CD4-positive, alpha-beta T cell (primary cell): ENCODE measurements around the gene DSE. TPM values are rescaled to one million over a fixed set of nuclear protein-coding genes. Genes with fewer than 3 reads are reported as not detected.

ENCODE experiments used
- ATAC-seq: fragments of 200-7000 bp; cut with Tn5 transposase; one replicate; pipeline ENCODE4 v1.10.0; 2022; ENCODE audit warnings: mild to moderate bottlenecking; ENCODE audit not compliant: poor library complexity
- CTCF ChIA-PET: fragments of 350-600 bp; sonication (Branson Sonifier 250); formaldehyde crosslinking; loops from one replicate; lab custom pipeline; 2021; ENCODE audit warnings: antibody characterized with exemption, inconsistent platforms; lab: Charles Lee
- POLR2A ChIA-PET: fragments of 350-600 bp; sonication (Branson Sonifier 250); formaldehyde crosslinking; loops from one replicate; lab custom pipeline; 2021; ENCODE audit warnings: antibody characterized with exemption, inconsistent platforms; lab: Charles Lee
- DNase-seq, 14 experiments: peaks; one replicate each; pipeline ENCODE4 v3.0.0-alpha.2; 2013 to 2020; ENCODE audit warnings: mixed read lengths in 2 of 14
- H3K27ac ChIP-seq, 2 donors: one replicate each; pipeline versions ENCODE4 v1.5.1 to v1.7.0; 2013; ENCODE audit warnings: low read length in 2 of 2, low read depth in 1 of 2, mild to moderate bottlenecking in 1 of 2
- H3K27me3 ChIP-seq, 2 experiments: 1 replicate in 1 of 2; 2 replicates in 1 of 2; pipeline versions ENCODE4 v1.6.1 to v1.7.0; 2013; ENCODE audit warnings: low read length in 2 of 2, control low read depth in 1 of 2, mild to moderate bottlenecking in 1 of 2, moderate library complexity in 1 of 2; ENCODE audit not compliant: insufficient read depth in 2 of 2, control insufficient read depth in 1 of 2
- H3K36me3 ChIP-seq: one replicate; pipeline ENCODE4 v1.6.1; 2013; ENCODE audit warnings: low read length, control low read depth; ENCODE audit not compliant: insufficient read depth
- H3K4me1 ChIP-seq: one replicate; pipeline ENCODE4 v1.6.1; 2013; ENCODE audit warnings: low read length, control low read depth; ENCODE audit not compliant: insufficient read depth
- H3K4me3 ChIP-seq: one replicate; pipeline ENCODE4 v1.5.1; 2013; ENCODE audit warnings: mild to moderate bottlenecking, low read length, moderate library complexity
- H3K9me3 ChIP-seq, 2 experiments: 1 replicate in 1 of 2; 2 replicates in 1 of 2; pipeline versions ENCODE4 v1.6.1 to v1.7.0; 2013; ENCODE audit warnings: low read length in 2 of 2, mild to moderate bottlenecking in 2 of 2, control low read depth in 1 of 2, moderate library complexity in 1 of 2; ENCODE audit not compliant: control insufficient read depth in 1 of 2, insufficient read depth in 1 of 2
- H3K27ac Mint-ChIP-seq: one replicate; pipeline ENCODE4 v1.8.0; 2020; ENCODE audit warnings: mixed read lengths
- H3K27me3 Mint-ChIP-seq: one replicate; pipeline ENCODE4 v1.8.0; 2021; ENCODE audit warnings: mixed read lengths
- H3K36me3 Mint-ChIP-seq: one replicate; pipeline ENCODE4 v1.8.0; 2021; ENCODE audit warnings: low read depth, mixed read lengths
- H3K4me1 Mint-ChIP-seq: one replicate; pipeline ENCODE4 v1.8.0; 2021; ENCODE audit warnings: low read depth, mixed read lengths
- H3K4me3 Mint-ChIP-seq: one replicate; pipeline ENCODE4 v1.8.0; 2020; ENCODE audit warnings: mild to moderate bottlenecking, mixed read lengths
- H3K9me3 Mint-ChIP-seq: one replicate; pipeline ENCODE4 v1.8.0; 2020; ENCODE audit warnings: mixed read lengths
- intact Hi-C, 2 experiments: fragments of 100-400 bp; cut with DNase I in 1 of 2; cut with micrococcal nuclease in 1 of 2; formaldehyde crosslinking; loops; one replicate each; pipeline versions ENCODE4 v1.15.1 to v1.9.0; 2023 to 2025; cut with DNase I, micrococcal nuclease
- total RNA-seq, 174 experiments: library from RNA in 2 of 174; stranded (reverse) in 2 of 174; gene quantifications; one replicate each; pipeline ENCODE4 v1.2.3 and lab custom pipeline; 2021 to 2026
- TF ChIP-seq, protein P1 (sequence below): fragments of 200-600 bp; IDR thresholded peaks from one replicate; pipeline ENCODE4 v1.8.0; 2022; ENCODE audit warnings: antibody characterized with exemption, mild to moderate bottlenecking

Gene DSE
- total RNA-seq, 2 experiments from 2014 or later = 7.5 to 8.0 TPM

DNA sequence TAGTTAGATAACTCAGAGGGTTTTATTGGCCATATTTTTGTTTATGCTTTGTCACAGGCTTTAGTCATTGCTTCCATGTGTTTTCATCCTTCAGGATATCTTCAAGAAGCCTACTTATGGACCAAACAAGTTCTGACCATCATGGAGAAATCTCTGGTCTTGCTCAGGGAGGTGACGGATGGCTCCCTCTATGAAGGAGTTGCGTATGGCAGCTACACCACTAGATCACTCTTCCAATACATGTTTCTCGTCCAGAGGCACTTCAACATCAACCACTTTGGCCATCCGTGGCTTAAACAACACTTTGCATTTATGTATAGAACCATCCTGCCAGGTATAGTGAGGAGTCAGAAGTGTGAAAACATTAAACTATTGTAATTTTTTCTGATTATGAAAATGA, 60.1 kb downstream of the DSE start:
- CTCF ChIA-PET = interaction anchor here (1.0 kb wide), 1 partner anchor 12 kb away, joined by 3 read pairs; no protein-coding TSS in a partner anchor
- H3K27ac Mint-ChIP-seq = no peak overlapping the region

DNA sequence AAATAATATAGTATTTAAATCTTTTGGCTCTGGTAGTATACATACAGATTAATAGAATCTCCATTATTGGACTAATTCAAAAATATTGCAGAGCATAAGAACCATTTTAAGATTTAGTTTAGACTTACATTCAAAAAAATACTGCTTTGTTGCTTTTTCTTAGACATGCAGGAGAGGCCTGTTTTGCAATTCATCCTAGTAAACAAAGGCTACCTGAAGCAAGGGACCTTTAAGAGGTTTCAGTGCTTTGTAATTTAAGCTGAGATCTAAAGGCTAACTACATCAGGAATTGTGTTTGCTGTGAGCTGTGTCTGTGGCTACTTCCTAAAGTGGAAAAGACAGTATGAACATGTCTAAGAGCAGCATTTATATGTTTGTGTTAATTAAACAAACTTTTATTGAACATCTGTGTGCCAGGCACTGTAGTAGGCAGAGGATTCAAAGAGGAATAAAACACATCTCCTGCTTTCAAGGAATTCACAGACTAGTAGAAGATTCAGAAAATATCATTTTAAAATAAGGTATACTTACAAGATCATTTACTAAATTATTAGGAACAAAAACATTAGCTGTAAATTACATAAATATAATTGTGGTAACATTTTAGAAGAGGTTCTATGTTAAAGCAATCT, 61.3 kb downstream of the DSE start:
- peaks cover 4% of the 10 kb centered on the region for H3K27me3 Mint-ChIP-seq
- Histone ChIP-seq H3K4me3 (no peak overlapping the region), H3K4me1 (no peaks in the 10 kb centered on the region), H3K27me3 (no peaks in the 10 kb centered on the region), H3K27ac (no peak overlapping the region), H3K36me3 (no peaks in the 10 kb centered on the region), H3K9me3 (no peaks in the 10 kb centered on the region)
- H3K4me1 Mint-ChIP-seq = no peaks in the 10 kb centered on the region
- ChIA-PET CTCF (interaction anchor here (1.0 kb wide), 1 partner anchor 13 kb away, joined by 3 read pairs; no protein-coding TSS in a partner anchor), POLR2A (no interaction called here)
- intact Hi-C loops = no loop called here
- H3K4me3 Mint-ChIP-seq = no peak overlapping the region
- H3K9me3 Mint-ChIP-seq = no peaks in the 10 kb centered on the region
- no peak overlapping the region for H3K27ac Mint-ChIP-seq
- TF ChIP-seq, protein P1, sequence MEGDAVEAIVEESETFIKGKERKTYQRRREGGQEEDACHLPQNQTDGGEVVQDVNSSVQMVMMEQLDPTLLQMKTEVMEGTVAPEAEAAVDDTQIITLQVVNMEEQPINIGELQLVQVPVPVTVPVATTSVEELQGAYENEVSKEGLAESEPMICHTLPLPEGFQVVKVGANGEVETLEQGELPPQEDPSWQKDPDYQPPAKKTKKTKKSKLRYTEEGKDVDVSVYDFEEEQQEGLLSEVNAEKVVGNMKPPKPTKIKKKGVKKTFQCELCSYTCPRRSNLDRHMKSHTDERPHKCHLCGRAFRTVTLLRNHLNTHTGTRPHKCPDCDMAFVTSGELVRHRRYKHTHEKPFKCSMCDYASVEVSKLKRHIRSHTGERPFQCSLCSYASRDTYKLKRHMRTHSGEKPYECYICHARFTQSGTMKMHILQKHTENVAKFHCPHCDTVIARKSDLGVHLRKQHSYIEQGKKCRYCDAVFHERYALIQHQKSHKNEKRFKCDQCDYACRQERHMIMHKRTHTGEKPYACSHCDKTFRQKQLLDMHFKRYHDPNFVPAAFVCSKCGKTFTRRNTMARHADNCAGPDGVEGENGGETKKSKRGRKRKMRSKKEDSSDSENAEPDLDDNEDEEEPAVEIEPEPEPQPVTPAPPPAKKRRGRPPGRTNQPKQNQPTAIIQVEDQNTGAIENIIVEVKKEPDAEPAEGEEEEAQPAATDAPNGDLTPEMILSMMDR = no peak
- DNase-seq (no peak), ATAC-seq (no peak)
- no peaks in the 10 kb centered on the region for H3K36me3 Mint-ChIP-seq

More for the DNA sequence above, 60.1 kb downstream of the DSE start:
- no peaks in the 10 kb centered on the region for H3K36me3 ChIP-seq
- POLR2A ChIA-PET = no interaction called here
- H3K4me3 ChIP-seq = no peak overlapping the region
- DNase-seq (no peak), ATAC-seq (no peak)
- Mint-ChIP-seq H3K4me3 (no peak overlapping the region), H3K36me3 (no peaks in the 10 kb centered on the region), H3K9me3 (no peaks in the 10 kb centered on the region), H3K4me1 (no peaks in the 10 kb centered on the region), H3K27me3 (no peaks in the 10 kb centered on the region)
- TF ChIP-seq, protein P1 = no peak
- intact Hi-C loops = no loop called here
- no peaks in the 10 kb centered on the region for H3K27me3 ChIP-seq
- no peak overlapping the region for H3K27ac ChIP-seq
- H3K4me1 ChIP-seq = no peaks in the 10 kb centered on the region
- H3K9me3 ChIP-seq = no peaks in the 10 kb centered on the region

GRCh38 chr6:116433206-116433712, 62.5 kb downstream of the DSE start:
- Histone ChIP-seq H3K27me3 (no peaks in the 10 kb centered on the region), H3K36me3 (no peaks in the 10 kb centered on the region), H3K4me1 (no peaks in the 10 kb centered on the region), H3K27ac (no peak overlapping the region), H3K4me3 (no peak overlapping the region), H3K9me3 (no peaks in the 10 kb centered on the region)
- no peak for DNase-seq
- Mint-ChIP-seq H3K4me1 (no peaks in the 10 kb centered on the region), H3K36me3 (no peaks in the 10 kb centered on the region), H3K27me3 (peaks cover 4% of the 10 kb centered on the region), H3K9me3 (no peaks in the 10 kb centered on the region), H3K27ac (no peak overlapping the region), H3K4me3 (no peak overlapping the region)
- no peak for ATAC-seq
- TF ChIP-seq, protein P1 = no peak
- ChIA-PET CTCF (interaction anchor here (0.6 kb wide), 1 partner anchor 213 kb away, joined by 4 read pairs; no protein-coding TSS in a partner anchor), POLR2A (no interaction called here)
- intact Hi-C loops = no loop called here
